OCI-M2 (cell line): ENCODE measurements around the gene GMNN.
"Not testable (repeated sequence)": the region's sequence is repeated elsewhere in the genome, so short reads cannot be mapped to it uniquely, and the experiment has no call there.

Experiments used
- DNase-seq: peaks from one replicate; lab custom pipeline; 2025; ENCODE audit not compliant: unreplicated experiment; lab: John Stamatoyannopoulos, UW

The GMNN gene

GRCh38 chr6:24761193-24761835 lies 13.4 kb upstream of the GMNN start:
- DNase-seq = no peak

GRCh38 chr6:24761851-24762250 lies 12.9 kb upstream of the GMNN start:
- DNase-seq = no peak

GRCh38 chr6:24763578-24763977 lies 11.2 kb upstream of the GMNN start:
- DNase-seq = no peak

- DNase-seq = not testable (repeated sequence)
Measured at GRCh38 chr6:24764833-24765828, 9.6 kb upstream of the GMNN start.

- DNase-seq = not testable (repeated sequence)
Measured at GRCh38 chr6:24765968-24766367, 8.8 kb upstream of the GMNN start.

- DNase-seq = no peak
Measured at GRCh38 chr6:24766680-24767462, 7.9 kb upstream of the GMNN start.

GRCh38 chr6:24768361-24768760 lies 6.4 kb upstream of the GMNN start:
- no peak for DNase-seq

GRCh38 chr6:24775520-24776058 lies 852 bp downstream of the GMNN start:
- DNase-seq = no peak

- no peak for DNase-seq
Measured at GRCh38 chr6:24777227-24777626, 2.5 kb downstream of the GMNN start.

- DNase-seq = no peak
Measured at GRCh38 chr6:24778121-24778520, 3.4 kb downstream of the GMNN start.

- DNase-seq = no peak
Measured at GRCh38 chr6:24778878-24779277, 4.1 kb downstream of the GMNN start.

GRCh38 chr6:24779416-24780016 lies 4.8 kb downstream of the GMNN start:
- DNase-seq = no peak

GRCh38 chr6:24780206-24780605 lies 5.5 kb downstream of the GMNN start:
- DNase-seq = no peak

GRCh38 chr6:24788031-24788665 lies 13.4 kb downstream of the GMNN start:
- no peak for DNase-seq

- DNase-seq = no peak
Measured at GRCh38 chr6:24795106-24795505, 20.4 kb downstream of the GMNN start.

- no peak for DNase-seq
Measured at GRCh38 chr6:24796616-24797290, 22.0 kb downstream of the GMNN start.

- no peak for DNase-seq
Measured at GRCh38 chr6:24797596-24798216, 23.0 kb downstream of the GMNN start.

- DNase-seq = no peak
Measured at GRCh38 chr6:24798740-24799540, 24.2 kb downstream of the GMNN start, which contains the start of gene ARMH2. Gene ARMH2, minus strand, starts transcription at chr6:24798917. Its CDS starts 60 bp downstream, at chr6:24798857.
